Gastrocnemius medialis (tissue), 4 donors: Measurements from ENCODE around the gene ATXN1. TPM values are rescaled to one million over a fixed set of nuclear protein-coding genes. Genes with fewer than 3 reads are reported as not detected.

Experiments used
- ATAC-seq, 2 donors: fragments of 150-250 bp; one replicate each; pipeline ENCODE4 v1.9.1; 2016
- DNase-seq, 2 donors: peaks; one replicate each; pipeline ENCODE4 v3.0.0-alpha.2; 2019
- H3K27ac ChIP-seq, 4 donors: fragments of 200-600 bp; sonication (generic); 1 replicate in 1 of 4; 2 replicates in 3 of 4; pipeline ENCODE4 v1.5.1; 2016 to 2018; ENCODE audit warnings: mild to moderate bottlenecking in 2 of 4, moderate library complexity in 1 of 4
- H3K27me3 ChIP-seq, 3 donors: fragments of 200-600 bp; sonication (generic) in 2 of 3; 1 replicate in 1 of 3; 2 replicates in 2 of 3; pipeline versions ENCODE4 v1.5.1 to v1.6.0; 2016 to 2019; ENCODE audit warnings: mild to moderate bottlenecking in 1 of 3, moderate library complexity in 1 of 3
- H3K36me3 ChIP-seq, 2 donors: fragments of 200-600 bp; sonication (generic) in 1 of 2; one replicate each; pipeline ENCODE4 v1.5.1; 2017 to 2018
- H3K4me1 ChIP-seq, 2 donors: fragments of 200-600 bp; sonication (generic) in 1 of 2; one replicate each; pipeline ENCODE4 v1.5.1; 2016 to 2017; ENCODE audit warnings: mild to moderate bottlenecking in 2 of 2
- H3K4me3 ChIP-seq, 4 donors: fragments of 200-600 bp; sonication (generic) in 3 of 4; 1 replicate in 1 of 4; 2 replicates in 3 of 4; pipeline ENCODE4 v1.5.1; 2016 to 2019; ENCODE audit warnings: mild to moderate bottlenecking in 2 of 4
- H3K9me3 ChIP-seq, 3 donors: fragments of 200-600 bp; sonication (generic) in 2 of 3; 1 replicate in 1 of 3; 2 replicates in 2 of 3; pipeline ENCODE4 v1.5.1; 2016 to 2019
- POLR2A ChIP-seq, 2 donors: fragments of 450-650 bp; IDR thresholded peaks; one replicate each; pipeline ENCODE4 v1.6.1; 2017; ENCODE audit warnings: antibody characterized with exemption in 2 of 2, mild to moderate bottlenecking in 2 of 2, moderate library complexity in 2 of 2
- in situ Hi-C, 4 donors: fragments of 200-750 bp; cut with MboI; loops; one replicate each; pipeline versions ENCODE4 v1.15.0 to v1.8.0; 2017; ENCODE audit warnings: low sequenced_read_pairs in 4 of 4
- intact Hi-C: fragments of 100-400 bp; cut with DNase I; formaldehyde crosslinking; loops from one replicate; pipeline ENCODE4 v1.15.1; 2023; ENCODE audit warnings: low total_unique reads
- total RNA-seq, 4 donors: library from RNA; depleted of rRNA; stranded (reverse); fragments of >200 nt; gene quantifications; one replicate each; pipeline versions ENCODE4 v1.1.0 to v1.2.3, GENCODE V29; 2016
- TF ChIP-seq, protein P1 (sequence below), 5 experiments: fragments of 450-650 bp in 3 of 5; fragments of 200-600 bp in 2 of 5; sonication (generic) in 2 of 5; IDR thresholded peaks in 4 of 5; conservative IDR thresholded peaks in 1 of 5; 1 replicate in 4 of 5; 2 replicates in 1 of 5; pipeline ENCODE4 v1.5.1; 2016 to 2019; ENCODE audit warnings: antibody characterized with exemption in 5 of 5, mild to moderate bottlenecking in 3 of 5, moderate library complexity in 3 of 5

ATXN1 gene
- total RNA-seq, 4 donors from 2014 or later, result 21.8 to 42.9 (median 33.1) TPM

- Histone ChIP-seq H3K4me3 (no peak overlapping the region), H3K27me3 (no peaks in the 10 kb centered on the region), H3K36me3 (no peaks in the 10 kb centered on the region), H3K4me1 (peaks cover 50 to 52% of the 10 kb centered on the region in 2 donors), H3K9me3 (no peaks in the 10 kb centered on the region), H3K27ac (no peak overlapping the region)
- TF ChIP-seq POLR2A (IDR thresholded peaks at IDR 0.05), result no peak
- TF ChIP-seq, protein P1, sequence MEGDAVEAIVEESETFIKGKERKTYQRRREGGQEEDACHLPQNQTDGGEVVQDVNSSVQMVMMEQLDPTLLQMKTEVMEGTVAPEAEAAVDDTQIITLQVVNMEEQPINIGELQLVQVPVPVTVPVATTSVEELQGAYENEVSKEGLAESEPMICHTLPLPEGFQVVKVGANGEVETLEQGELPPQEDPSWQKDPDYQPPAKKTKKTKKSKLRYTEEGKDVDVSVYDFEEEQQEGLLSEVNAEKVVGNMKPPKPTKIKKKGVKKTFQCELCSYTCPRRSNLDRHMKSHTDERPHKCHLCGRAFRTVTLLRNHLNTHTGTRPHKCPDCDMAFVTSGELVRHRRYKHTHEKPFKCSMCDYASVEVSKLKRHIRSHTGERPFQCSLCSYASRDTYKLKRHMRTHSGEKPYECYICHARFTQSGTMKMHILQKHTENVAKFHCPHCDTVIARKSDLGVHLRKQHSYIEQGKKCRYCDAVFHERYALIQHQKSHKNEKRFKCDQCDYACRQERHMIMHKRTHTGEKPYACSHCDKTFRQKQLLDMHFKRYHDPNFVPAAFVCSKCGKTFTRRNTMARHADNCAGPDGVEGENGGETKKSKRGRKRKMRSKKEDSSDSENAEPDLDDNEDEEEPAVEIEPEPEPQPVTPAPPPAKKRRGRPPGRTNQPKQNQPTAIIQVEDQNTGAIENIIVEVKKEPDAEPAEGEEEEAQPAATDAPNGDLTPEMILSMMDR (IDR thresholded peaks at IDR 0.05 in 4 of 5, conservative IDR thresholded peaks at IDR 0.05 in 1 of 5), result no peak
- DNase-seq (no peak), ATAC-seq (no peak)
- intact Hi-C loops (no loop called here), in situ Hi-C loops (no loop called here)
These were observed 32.6 kb downstream of the ATXN1 start for GRCh38 chr6:16728513-16729182.

DNA sequence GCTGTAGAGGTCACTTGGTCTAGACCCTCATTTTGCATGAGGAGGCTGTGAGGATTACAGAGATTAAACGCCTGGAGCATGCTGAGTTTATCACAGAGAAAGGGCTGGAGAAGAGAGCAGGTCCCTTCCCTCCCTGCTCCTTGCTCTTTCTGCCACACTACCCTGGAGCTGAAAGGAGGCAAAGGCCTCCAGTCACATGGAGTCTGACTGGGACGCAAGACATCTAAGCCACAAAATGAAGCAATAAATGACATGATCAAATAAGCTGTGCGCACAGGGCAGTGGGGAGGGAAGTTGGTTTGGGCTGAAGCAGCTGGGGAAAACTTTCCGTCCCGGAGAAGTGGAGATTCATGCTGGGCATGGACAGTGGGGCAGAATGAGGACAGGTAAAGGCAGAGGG, 33.3 kb downstream of the ATXN1 start:
- in situ Hi-C loops, result no loop called here
- Histone ChIP-seq H3K4me3 (no peak overlapping the region), H3K9me3 (no peaks in the 10 kb centered on the region), H3K36me3 (no peaks in the 10 kb centered on the region), H3K27me3 (no peaks in the 10 kb centered on the region), H3K4me1 (peaks cover 52 to 59% of the 10 kb centered on the region in 2 donors), H3K27ac (no peak overlapping the region)
- ATAC-seq, result no peak
- DNase-seq, result no peak
- intact Hi-C loops, result no loop called here
- TF ChIP-seq, protein P1 (IDR thresholded peaks at IDR 0.05 in 4 of 5, conservative IDR thresholded peaks at IDR 0.05 in 1 of 5), result no peak
- no peak for TF ChIP-seq POLR2A (IDR thresholded peaks at IDR 0.05)

GRCh38 chr6:16725145-16725864, 36.0 kb downstream of the ATXN1 start:
- intact Hi-C loops, result no loop called here
- H3K27ac ChIP-seq, result peak overlapping the region in 2 of 4 donors; percentile 6 to 33
- DNase-seq (no peak), ATAC-seq (peak; percentile 31 to 50)
- no peaks in the 10 kb centered on the region for H3K9me3 ChIP-seq
- in situ Hi-C loops, result no loop called here
- H3K4me1 ChIP-seq, result peaks cover 41 to 57% of the 10 kb centered on the region in 2 donors
- no peaks in the 10 kb centered on the region for H3K36me3 ChIP-seq
- H3K4me3 ChIP-seq, result no peak overlapping the region
- no peaks in the 10 kb centered on the region for H3K27me3 ChIP-seq
- no peak for TF ChIP-seq POLR2A (IDR thresholded peaks at IDR 0.05)
- TF ChIP-seq, protein P1 (IDR thresholded peaks at IDR 0.05 in 4 of 5, conservative IDR thresholded peaks at IDR 0.05 in 1 of 5), result no peak

DNA sequence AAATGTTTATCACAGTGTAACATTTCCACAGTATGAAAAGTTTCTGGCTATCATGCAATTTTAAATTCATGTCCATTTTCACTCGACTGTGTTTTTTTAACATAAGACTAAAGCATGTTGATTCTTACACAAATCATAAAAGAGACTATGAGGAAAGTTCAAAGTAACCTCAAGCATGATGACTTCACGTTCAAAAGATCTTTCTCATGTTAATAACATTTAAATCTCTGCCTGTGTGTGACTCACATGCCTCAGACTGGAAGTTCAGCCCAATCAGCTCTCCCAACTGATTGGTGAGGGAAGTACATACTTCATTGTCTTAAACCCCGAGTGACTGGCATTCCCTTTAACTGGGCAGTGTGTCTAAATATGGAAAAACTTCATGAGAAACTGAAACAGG, 37.4 kb downstream of the ATXN1 start:
- Histone ChIP-seq H3K27me3 (no peaks in the 10 kb centered on the region), H3K27ac (peak overlapping the region in 3 of 4 donors; percentile 6 to 12 (median 9)), H3K36me3 (no peaks in the 10 kb centered on the region), H3K4me1 (peaks cover 44 to 51% of the 10 kb centered on the region in 2 donors), H3K9me3 (no peaks in the 10 kb centered on the region), H3K4me3 (no peak overlapping the region)
- peak; percentile 20 to 55 for ATAC-seq
- no peak for DNase-seq
- TF ChIP-seq, protein P1 (IDR thresholded peaks at IDR 0.05 in 4 of 5, conservative IDR thresholded peaks at IDR 0.05 in 1 of 5), result no peak
- TF ChIP-seq POLR2A (IDR thresholded peaks at IDR 0.05), result no peak
- intact Hi-C loops, result no loop called here
- in situ Hi-C loops, result no loop called here
